DLD1 (cell line): ENCODE results near the gene GTF2F1.
"Not testable (repeated sequence)": the region's sequence is repeated elsewhere in the genome, so short reads cannot be mapped to it uniquely, and the experiment has no call there.

Experiments used
- in situ Hi-C: cut with HindIII; loops from 2 replicates; pipeline ENCODE4 v1.10.0; 2017; ENCODE audit warnings: low sequenced_read_pairs

Gene GTF2F1

GRCh38 chr19:6418562-6418932 lies 25.6 kb upstream of the GTF2F1 start:
- in situ Hi-C loops: no loop called here

DNA sequence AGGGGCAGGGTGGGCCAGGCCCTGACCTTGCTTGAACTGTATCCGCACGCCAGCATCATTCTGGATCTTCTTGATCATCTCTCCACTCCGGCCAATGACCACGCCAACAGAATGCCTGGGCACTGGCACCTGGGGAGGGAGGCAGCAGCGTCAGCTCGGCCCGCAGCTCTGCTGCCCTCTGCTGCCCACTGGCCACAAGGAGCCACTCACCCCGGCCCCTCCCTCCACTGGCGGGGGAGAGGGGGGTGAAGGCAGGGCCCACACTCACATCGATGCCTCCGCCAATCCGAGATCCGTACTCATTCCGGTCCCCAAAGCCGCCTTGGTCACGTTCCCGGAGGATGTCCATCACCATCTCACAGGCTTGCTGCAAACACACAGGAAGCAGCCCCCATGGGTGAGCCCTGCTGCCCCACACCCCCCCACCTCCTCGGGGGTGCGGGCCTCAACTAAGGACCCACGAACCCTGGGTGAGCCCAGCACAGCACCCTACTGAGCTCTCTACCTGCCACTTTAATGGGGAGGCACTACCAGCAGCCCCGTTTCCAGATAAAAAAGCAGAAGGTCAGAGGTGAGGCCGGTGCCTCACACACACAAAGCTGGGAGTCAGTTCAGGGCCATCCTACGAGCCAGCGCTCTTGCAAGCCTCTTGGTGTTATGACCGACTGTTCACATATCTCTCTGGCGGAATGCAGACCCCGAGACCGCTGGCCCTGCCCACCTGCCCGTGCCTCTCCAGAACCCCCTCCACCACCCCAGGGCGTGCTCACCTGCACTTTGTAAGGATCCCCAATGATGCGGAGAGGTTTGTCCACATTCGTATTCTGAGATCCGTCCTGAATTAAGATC lies 25.0 kb upstream of the GTF2F1 start:
- in situ Hi-C loops: no loop called here

DNA sequence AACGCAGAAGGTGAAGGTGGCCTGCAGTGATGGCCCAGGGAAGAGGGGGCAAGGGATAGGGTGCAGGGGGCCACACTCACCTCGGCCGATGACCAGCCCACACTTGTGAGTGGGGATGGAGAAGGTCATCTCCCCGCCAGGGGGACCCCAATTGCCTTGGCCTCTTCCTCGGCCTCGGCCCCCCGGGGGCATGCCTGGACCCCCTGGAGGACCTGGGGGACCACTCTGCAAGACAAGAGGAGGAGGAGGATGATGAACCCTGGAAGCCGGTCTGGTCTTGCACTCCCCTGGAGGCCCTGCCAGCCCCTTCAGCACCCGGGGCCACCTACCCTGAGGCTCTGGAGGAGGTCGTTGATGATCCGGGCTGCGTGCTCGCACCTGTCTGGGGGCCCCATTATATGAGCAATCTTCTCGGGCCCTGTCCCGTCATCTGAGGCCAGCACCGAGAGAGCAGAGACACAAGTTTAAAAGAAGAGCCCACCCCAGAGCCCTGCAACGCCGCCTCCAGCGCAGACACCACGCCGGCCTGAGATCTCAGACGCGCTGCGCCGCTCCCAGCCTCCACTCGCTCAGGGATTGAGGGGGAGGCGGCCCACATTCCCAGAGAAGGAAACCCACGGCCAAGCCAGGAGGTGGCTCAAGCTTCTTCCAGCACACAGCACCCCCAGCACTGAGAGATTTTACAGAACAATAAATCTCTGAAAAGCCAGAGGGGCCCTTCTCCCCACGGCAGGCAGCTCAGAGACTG lies 23.9 kb upstream of the GTF2F1 start:
- in situ Hi-C loops: no loop called here

DNA sequence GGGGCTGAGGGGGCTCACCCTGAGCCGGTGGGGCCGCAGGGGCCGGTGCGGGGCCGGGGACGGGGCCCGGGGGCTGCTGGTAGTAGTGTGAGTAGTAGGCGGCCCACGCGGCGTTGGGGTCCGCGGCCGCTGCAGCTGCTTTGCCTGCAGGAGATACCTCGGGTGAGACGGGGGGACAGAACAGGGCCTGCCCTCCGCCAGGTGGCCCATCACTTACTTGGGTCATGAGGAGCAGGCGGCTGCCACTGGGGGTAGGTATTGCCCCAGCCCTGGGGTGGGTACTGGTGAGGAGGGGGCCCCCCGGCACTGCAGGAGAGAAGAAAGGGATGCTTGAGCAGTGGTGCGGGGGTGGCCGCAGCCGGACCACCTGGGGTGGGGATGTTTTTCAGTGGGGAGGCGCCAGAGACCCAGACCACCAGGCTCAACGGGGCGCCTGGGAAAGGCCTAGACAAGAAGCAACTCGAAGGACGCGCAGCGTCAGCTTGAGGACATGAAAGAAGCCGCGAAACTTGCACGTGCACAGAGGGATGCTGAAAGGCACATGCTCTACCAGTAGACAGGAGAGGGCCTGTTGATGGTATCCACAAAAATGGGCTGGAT lies 22.7 kb upstream of the GTF2F1 start:
- in situ Hi-C loops: no loop called here

DNA sequence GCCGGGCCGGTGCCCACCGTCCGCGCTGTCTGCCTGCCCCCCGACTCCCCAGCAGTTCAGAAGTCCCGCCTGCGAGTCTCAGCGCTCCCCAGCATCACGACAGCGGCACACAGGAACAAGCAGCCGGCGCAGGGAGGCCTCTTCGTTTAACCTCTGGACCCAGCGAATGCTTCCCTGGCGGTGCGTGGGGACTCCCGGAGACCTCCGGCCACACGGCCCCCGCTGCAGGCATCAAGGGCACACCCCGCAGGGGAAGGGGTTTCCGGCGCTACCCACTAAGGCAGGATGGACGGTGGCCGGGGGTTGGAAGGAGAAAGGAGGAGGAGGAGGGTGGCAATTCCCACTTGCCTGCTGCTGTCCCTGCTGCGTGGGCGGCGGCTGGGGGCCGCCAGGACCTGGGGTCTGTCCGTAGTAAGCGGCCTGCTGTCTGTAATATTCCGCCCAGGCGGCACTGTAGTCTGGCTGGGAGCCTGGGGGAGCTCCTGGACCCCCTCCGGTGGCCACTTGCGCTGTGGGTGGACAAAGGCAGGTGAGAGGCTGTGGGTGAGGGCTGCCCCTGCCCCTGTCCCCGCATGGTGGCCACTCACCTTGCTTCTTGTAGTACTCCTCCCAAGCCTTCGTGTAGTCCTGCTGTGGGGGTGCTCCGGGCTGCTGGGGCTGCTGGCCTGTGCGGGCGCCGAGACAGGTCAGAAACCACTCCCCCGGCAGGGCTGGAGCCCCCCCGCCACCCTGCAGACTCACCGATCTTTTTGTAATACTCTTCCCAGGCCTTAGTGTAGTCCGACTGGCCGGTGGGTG lies 22.0 kb upstream of the GTF2F1 start:
- in situ Hi-C loops: no loop called here

DNA sequence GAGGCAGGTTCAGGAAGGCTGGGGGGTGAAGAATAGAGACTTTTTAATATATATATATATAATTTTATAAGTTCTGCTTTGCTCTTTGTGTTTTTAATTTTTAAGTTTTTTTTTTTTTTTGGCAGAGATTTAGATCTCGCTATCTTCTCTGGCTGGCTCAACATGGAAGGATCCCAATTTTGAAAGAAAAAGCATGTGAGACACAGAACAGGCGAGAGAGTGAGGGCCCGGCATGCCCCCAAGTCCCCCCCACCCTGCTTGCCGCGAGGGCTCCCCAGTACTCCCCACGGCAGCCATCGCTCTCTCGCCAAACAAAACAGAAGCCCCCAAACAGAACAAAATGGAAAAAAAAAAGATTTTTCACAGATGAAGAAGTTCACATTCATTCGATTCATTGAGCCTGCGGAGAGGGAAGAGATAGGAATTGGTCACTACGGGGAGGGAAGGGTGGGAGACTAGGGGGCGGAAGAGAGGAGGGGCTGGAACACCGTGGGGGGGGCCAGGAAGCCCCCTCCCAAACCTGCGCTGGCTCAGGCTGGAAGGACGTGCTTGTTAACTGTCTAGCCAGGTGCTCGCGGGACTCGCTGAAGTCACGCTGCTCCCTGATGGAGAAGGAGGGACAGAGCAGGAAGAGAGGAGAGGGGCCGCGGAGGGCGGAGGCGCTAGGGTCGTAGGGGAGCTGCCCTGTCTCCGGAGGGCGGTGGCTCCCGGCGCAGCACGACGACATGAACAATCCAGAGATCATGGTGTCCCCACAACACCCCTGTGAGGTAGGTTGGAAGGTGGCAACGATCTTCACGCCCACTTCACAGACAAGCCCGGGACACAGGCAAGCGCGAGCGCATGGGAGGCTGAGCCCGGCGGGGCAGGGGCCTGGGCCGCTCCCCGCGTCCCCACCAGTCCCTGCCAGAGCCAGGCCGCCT lies 21.0 kb upstream of the GTF2F1 start:
- in situ Hi-C loops: no loop called here

DNA sequence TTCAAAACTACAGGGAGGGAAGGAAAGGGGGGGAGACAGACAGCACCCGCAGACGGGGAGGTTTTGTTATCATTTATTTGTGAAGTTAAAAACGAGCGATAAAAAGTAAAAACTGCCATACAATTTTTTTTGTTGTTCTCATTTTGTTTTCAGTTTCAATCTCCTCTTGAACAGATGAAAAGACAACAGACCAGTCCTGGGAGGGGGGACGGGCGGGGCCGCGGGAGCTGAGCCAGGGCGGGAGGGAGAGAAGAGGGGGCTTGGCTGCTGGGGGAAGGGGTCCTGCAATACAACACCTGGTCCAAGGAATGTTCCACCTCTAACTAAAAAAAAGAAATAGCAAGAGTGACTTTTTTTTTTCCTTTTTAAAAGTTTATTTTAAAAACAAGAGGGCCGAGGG lies 20.3 kb upstream of the GTF2F1 start:
- in situ Hi-C loops: no loop called here

- in situ Hi-C loops: no loop called here
Observed at GRCh38 chr19:6412447-6413091, 19.6 kb upstream of the GTF2F1 start.

- in situ Hi-C loops: no loop called here
Observed at GRCh38 chr19:6412061-6412446, 19.1 kb upstream of the GTF2F1 start.

- in situ Hi-C loops: no loop called here
Observed at GRCh38 chr19:6409346-6409745, 16.4 kb upstream of the GTF2F1 start.

DNA sequence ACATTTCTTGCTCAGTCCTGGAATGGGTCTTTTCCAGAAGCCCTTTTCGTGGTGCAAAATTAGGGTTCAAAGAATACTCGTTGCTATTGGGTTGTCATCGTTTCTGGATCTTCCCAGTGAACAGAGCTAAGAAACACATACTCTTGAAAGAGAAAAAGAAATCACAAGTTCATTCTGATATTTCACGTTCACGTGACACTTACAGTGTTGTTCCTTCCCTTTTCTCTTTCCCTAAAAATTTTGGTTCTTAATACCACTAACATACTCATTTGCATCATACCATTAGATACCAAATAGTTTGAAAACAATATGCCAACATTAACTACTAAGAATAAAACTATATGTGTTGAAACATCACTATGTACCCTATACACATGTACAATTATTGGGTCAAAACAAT lies 13.4 kb upstream of the GTF2F1 start:
- in situ Hi-C loops: no loop called here

DNA sequence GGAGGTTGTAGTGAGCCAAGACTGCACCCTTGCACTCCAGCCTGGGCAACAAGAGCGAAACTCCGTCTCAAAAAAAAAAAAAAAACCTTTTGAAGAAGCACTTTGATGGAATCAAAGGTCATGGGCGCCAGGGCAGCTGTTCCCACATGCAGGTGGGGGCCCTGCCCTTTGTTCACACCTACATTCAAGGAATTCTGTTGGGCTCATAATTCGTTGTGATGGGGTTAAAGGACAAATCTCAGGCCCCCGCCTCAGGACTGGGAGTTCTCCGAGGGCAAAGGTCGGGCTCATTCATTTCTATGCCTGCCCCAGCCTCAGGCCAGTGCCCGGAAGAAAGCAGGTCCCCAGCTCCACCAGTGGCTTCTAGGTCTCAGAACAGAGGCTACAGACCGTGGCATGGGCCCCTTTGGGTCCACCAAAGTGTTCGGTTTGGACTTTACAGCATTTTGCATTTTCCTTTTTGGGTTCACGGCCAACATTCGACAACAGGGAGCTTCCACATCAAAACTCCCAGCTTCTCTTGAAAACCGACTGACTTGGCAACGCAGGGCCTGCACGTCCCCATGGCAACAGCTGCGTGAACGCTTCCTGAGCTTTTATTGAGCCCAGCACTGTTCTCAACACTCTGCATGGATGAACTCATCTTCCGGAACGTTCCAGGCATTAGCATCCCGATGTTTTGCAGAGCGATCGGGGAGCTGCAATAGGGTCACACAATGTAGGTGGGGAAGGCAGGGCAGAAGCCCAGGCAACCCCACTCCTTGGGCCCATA lies 10.1 kb upstream of the GTF2F1 start:
- in situ Hi-C loops: no loop called here

DNA sequence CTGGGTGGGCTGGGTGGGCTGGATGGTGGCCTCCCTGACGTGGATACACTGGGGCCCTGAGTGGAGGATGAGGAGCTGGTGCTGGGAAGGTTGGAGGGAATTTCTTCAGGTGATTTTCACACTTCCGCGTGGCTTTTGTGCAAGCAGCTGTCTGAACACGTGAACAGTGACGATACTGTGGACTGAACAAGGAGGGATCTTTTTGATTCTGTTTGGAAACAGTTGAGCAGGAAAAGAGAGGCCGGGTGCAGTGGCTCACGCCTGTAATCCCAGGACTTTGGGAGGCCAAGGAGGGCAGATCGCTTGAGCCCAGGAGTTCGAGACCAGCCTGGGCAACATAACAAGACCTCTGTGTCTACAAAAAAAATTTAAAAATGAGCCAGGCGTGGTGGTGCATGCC lies 9.1 kb upstream of the GTF2F1 start:
- in situ Hi-C loops: no loop called here

DNA sequence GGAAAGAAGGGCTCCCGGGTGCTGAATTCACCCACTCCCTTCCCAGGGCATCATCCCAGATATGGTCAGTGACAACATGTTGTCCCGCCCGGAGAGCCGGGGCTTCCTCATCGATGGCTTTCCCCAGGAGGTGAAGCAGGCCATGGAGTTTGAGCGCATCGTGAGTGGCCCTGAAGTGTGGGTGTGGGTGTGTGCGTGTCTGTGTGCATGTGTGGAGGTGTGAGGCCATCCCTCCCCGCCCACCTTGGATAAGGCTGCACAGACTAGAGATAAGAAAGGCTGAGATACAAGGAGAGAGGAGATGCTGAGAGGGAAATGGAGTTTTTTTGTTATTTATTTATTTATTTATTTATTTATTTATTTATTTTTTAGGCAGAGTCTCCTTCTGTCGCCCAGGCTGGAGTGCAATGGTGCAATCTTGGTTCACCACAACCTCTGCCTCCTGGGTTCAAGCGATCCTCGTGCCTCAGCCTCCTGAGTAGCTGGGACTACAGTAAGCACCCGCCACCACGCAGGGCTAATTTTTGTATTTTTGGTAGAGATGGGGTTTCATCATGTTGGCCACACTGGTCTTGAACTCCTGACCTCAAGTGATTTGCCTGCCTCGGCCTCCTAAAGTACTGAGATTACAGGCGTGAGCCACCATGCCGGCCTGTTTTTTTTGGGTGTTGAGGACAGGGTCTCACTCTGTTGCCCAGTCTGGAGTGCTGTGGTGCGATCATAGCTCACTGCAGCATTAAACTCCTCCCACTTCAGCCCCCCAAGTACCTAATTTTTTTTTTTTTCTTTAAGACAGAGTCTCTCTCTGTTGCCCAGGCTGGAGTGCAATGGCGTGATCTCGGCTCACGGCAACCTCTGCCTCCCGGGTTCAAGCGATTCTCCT lies 7.3 kb upstream of the GTF2F1 start:
- in situ Hi-C loops: not testable (repeated sequence)

GRCh38 chr19:6396305-6396704 lies 3.3 kb upstream of the GTF2F1 start:
- in situ Hi-C loops: no loop called here

DNA sequence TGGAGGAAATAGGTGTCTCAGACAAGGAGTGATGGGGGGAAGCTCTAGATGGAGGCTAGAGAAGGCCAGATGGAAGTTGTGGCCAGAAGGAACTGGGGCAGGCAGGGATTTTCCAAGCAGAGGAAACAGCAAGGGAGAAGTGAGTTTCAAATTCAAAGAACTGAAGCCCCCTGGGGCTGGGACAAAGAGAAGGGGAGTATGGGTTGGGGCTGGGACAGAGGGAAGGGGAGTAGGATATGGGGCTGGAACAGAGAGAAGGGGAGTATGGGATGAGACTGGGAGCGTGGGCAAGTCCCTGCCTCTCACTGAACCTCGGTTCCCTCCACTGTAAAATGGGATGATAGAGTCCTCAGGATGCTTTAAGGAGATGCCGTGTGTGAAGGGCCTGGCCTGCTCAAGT lies 1.9 kb upstream of the GTF2F1 start:
- in situ Hi-C loops: no loop called here

- in situ Hi-C loops: no loop called here
Observed at GRCh38 chr19:6393983-6394412, 1.0 kb upstream of the GTF2F1 start.
